Testis (tissue), 3 donors: ENCODE data around the gene RABIF. TPM values are rescaled to one million over a fixed set of nuclear protein-coding genes. Genes with fewer than 3 reads are reported as not detected.

Experiments
- DNase-seq: peaks from one replicate; pipeline ENCODE4 v3.0.0-alpha.2; 2019
- H3K27ac ChIP-seq, 2 donors: fragments of 200-600 bp; sonication (generic); one replicate each; pipeline ENCODE4 v1.5.1; 2019
- H3K27me3 ChIP-seq: fragments of 200-600 bp; sonication (generic); one replicate; pipeline ENCODE4 v1.5.1; 2019
- H3K36me3 ChIP-seq: fragments of 200-600 bp; sonication (generic); one replicate; pipeline ENCODE4 v1.5.1; 2017; ENCODE audit warnings: low read depth; ENCODE audit errors: missing control alignments
- H3K4me1 ChIP-seq: fragments of 200-600 bp; sonication (generic); one replicate; pipeline ENCODE4 v1.5.1; 2019
- H3K4me3 ChIP-seq, 2 donors: fragments of 200-600 bp; sonication (generic); one replicate each; pipeline ENCODE4 v1.5.1; 2017 to 2019
- H3K9me3 ChIP-seq: fragments of 200-600 bp; sonication (generic); one replicate; pipeline ENCODE4 v1.5.1; 2017
- CTCF ChIP-seq, 3 experiments: fragments of 450-650 bp in 2 of 3; fragments of 200-600 bp in 1 of 3; sonication (generic) in 1 of 3; IDR thresholded peaks; one replicate each; pipeline ENCODE4 v1.5.1; 2016 to 2019; ENCODE audit warnings: antibody characterized with exemption in 3 of 3, mild to moderate bottlenecking in 2 of 3, moderate library complexity in 1 of 3
- POLR2A ChIP-seq: fragments of 450-650 bp; IDR thresholded peaks from one replicate; pipeline ENCODE4 v1.6.1; 2017; ENCODE audit warnings: antibody characterized with exemption, mild to moderate bottlenecking, moderate library complexity
- WGBS, 2 donors: methylation state at CpG; one replicate each; pipeline ENCODE4 v1.1.5; 2018; 5-methylcytosine and 5-hydroxymethylcytosine counted together
- intact Hi-C: fragments of 100-400 bp; cut with DNase I; formaldehyde crosslinking; loops from one replicate; pipeline ENCODE4 v1.15.1; 2023; ENCODE audit warnings: low total_unique reads
- polyA plus RNA-seq: library from polyadenylated mRNA; stranded (reverse); fragments of 350-450 nt; fragmentation: Illumina TruSeq; extraction: RNeasy Lipid Tissue Mini Kit (QIAGEN cat#74804); gene quantifications from one replicate; pipeline ENCODE4 v1.2.3, GENCODE V29; 2014; ENCODE audit warnings: low read depth, low replicate concordance; ENCODE audit not compliant: insufficient read depth
- total RNA-seq, 2 donors: library from RNA; depleted of rRNA; stranded (reverse); fragments of >200 nt; gene quantifications; one replicate each; pipeline ENCODE4 v1.2.3, GENCODE V29; 2016

Gene RABIF
- total and polyA plus RNA-seq, 3 donors from 2014 or later, result 19.1 to 35.2 (median 19.5) TPM

- H3K27me3 ChIP-seq, result no peaks in the 10 kb centered on the region
- H3K36me3 ChIP-seq, result no peaks in the 10 kb centered on the region
- intact Hi-C loops, result no loop called here
- 83 to 93% methylated on average over 2 of the region's 2 CpGs for WGBS, 2 donors
- no peaks in the 10 kb centered on the region for H3K4me1 ChIP-seq
- H3K27ac ChIP-seq, result no peak overlapping the region
- no peaks in the 10 kb centered on the region for H3K9me3 ChIP-seq
- no peak overlapping the region for H3K4me3 ChIP-seq
- no peak for TF ChIP-seq POLR2A
- TF ChIP-seq CTCF (IDR thresholded peaks at IDR 0.05), result no peak
- no peak for DNase-seq
These were observed 43.5 kb upstream of the RABIF start for GRCh38 chr1:202932476-202932875.

- 0% methylated on average over 15 to 57 of the region's 57 CpGs for WGBS, 2 donors
- no peaks in the 10 kb centered on the region for H3K9me3 ChIP-seq
- DNase-seq, result peak; percentile 98
- intact Hi-C loops, result no loop called here
- H3K27ac ChIP-seq, result peak within 1 kb of the TSS; percentile 96 to 98
- TF ChIP-seq CTCF (IDR thresholded peaks at IDR 0.05) (peak; percentile 44 to 59 (median 58)), POLR2A (peak; percentile 85)
- H3K27me3 ChIP-seq, result no peaks in the 10 kb centered on the region
- H3K4me1 ChIP-seq, result peaks cover 4% of the 10 kb centered on the region
- no peaks in the 10 kb centered on the region for H3K36me3 ChIP-seq
- H3K4me3 ChIP-seq, result peak within 1 kb of the TSS; percentile 95 to 97
These were observed 37.9 kb upstream of the RABIF start, which contains the start of gene KLHL12 for GRCh38 chr1:202926581-202927491. TSS of gene KLHL12 (minus strand) at chr1:202927234. CDS start at chr1:202925162, 2,072 bp downstream.

GRCh38 chr1:202923533-202923932, 34.6 kb upstream of the RABIF start:
- TF ChIP-seq CTCF (IDR thresholded peaks at IDR 0.05), result no peak
- TF ChIP-seq POLR2A, result no peak
- Histone ChIP-seq H3K36me3 (no peaks in the 10 kb centered on the region), H3K27ac (no peak overlapping the region), H3K9me3 (no peaks in the 10 kb centered on the region), H3K27me3 (no peaks in the 10 kb centered on the region), H3K4me3 (no peak overlapping the region), H3K4me1 (peaks cover 4% of the 10 kb centered on the region)
- no peak for DNase-seq
- 89 to 96% methylated on average over 3 of the region's 3 CpGs for WGBS, 2 donors
- intact Hi-C loops, result no loop called here

GRCh38 chr1:202919615-202920014, 30.7 kb upstream of the RABIF start:
- Histone ChIP-seq H3K9me3 (no peaks in the 10 kb centered on the region), H3K36me3 (no peaks in the 10 kb centered on the region), H3K4me3 (no peak overlapping the region), H3K4me1 (no peaks in the 10 kb centered on the region), H3K27ac (no peak overlapping the region), H3K27me3 (no peaks in the 10 kb centered on the region)
- DNase-seq, result no peak
- intact Hi-C loops, result no loop called here
- TF ChIP-seq CTCF (IDR thresholded peaks at IDR 0.05) (no peak), POLR2A (no peak)
